T47D (cell line): Measurements from ENCODE around the gene HM13.
"Not testable (repeated sequence)": the region's sequence is repeated elsewhere in the genome, so short reads cannot be mapped to it uniquely, and the experiment has no call there.

Experiments
- DNase-seq, 2 experiments: peaks; one replicate each; pipeline versions ENCODE4 v3.0.0 to v3.0.0-alpha.2; 2011 to 2012; ENCODE audit warnings: low read depth in 1 of 2, low spot score in 1 of 2
- JUND ChIP-seq: IDR thresholded peaks from 2 replicates; pipeline ENCODE4 v1.6.1; 2012; ENCODE audit warnings: low read depth
- in situ Hi-C: cut with HindIII; loops from 2 replicates; pipeline ENCODE4 v1.10.0; 2016; ENCODE audit warnings: low sequenced_read_pairs, low pct_unique_long_range_greater_than_20kb

Gene HM13

DNA sequence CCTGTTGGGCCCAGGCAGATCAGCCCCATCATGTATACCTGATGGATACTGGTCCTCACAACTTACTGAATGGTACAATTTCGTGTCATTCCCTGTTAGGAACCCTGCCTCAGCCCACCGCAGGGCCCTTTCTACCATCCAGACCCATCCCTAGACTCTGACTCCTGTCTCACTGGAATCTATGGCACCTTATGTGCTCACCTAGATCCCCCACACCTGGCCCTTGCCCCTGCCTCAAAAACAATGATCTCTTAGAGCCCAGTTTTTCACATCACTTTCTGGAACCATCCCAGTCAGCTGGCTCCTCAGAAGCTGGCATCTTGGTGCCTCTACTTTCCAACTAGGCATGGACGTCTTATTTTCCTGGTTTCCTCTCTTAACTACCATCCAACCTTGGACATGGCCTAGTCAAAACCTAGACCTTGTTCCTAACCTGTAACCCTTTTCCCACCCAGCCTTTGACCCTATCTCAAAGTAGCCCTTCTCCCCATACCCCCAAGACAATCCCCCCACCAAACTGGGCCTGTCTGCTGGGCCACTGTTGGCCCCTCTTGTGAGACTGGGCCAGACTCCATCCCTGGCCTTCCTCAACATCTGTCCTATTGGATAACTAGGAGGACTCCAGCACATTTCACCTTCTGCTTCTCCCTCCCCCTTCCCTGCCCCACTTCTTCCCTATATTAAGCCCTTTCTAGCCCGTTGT is 981 bp downstream of the HM13 start:
- in situ Hi-C loops: no loop called here

DNA sequence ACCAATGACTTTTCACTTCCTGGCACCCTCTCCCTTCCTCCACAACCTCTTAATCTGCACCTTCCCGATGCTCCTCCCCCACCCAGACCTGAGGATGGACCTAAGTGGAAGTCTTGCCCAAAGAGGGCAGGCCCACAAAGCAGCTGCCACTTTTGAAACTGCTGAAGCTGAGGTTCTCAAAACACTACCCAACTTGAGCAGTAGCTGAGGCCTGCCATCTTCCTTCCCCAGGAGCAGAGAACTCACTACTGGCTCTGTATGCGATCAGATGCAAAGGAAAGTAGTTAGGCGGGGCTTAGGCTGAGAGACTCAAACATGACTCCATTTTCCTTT is 1.5 kb downstream of the HM13 start:
- in situ Hi-C loops: no loop called here
- TF ChIP-seq JUND: no peak
- DNase-seq: no peak

More for the DNA sequence above, 981 bp downstream of the HM13 start:
- TF ChIP-seq JUND: no peak
- DNase-seq: no peak

DNA sequence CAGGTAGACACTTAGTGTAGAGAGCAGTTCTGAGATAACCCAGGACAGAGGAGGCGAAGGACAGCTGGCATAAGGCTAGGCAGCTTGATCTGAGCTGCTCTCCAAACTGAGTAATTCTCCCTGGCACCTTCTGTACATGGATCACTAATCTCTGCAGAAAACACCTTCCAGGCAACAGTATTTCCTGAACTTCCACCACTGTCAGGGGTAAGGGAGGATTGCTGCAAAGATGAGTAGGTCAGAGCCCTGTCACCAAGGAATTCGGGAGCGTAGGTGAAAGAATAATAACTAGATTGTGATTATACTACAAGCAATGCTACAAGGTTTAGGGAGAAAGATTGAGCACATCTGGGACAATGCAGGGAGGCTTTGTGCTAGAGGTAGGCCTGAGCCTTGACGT is 1.9 kb downstream of the HM13 start:
- no peak for TF ChIP-seq JUND
- in situ Hi-C loops: no loop called here
- DNase-seq: no peak

DNA sequence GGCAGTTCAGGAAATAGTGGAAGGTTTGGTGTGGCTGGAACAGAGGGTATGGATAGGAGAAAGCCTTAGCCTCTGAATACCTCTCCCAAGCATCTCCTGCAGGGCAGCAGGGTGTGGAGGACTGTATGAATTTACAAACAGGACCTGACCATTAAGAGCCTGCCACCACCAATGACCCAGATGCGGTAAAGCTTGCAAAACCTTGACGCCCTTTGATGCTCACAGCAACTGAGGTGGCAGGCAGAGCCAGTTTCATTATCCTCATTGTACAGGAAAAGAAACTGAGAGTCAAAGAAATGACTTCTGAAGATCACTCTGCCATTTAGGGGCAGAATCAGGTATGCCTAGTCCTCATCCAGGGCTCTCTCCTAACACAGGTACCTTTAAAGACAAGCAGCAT is 2.4 kb downstream of the HM13 start:
- in situ Hi-C loops: no loop called here
- TF ChIP-seq JUND: no peak
- DNase-seq: no peak

DNA sequence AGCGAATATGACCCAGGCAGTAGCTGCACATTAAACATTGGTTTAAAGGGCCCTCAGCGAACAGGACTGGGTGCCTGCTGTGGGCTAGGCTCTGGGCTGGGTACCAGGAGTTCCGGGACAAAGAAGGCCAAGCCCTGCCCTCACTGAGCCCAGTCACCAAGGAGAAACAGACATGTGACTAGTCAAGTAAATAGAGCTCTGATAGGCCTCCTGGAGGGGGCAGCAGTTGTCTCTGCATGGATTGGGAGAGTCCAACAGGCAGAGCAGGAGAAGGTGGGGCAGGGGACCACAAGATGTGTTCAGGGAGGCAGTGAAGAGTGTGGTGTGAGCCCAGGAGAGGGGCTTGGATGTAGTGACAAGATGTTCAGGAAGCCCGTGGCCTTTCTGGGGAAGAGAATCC is 3.1 kb downstream of the HM13 start:
- DNase-seq: peak in 1 of 2 experiments; percentile 73
- in situ Hi-C loops: no loop called here
- TF ChIP-seq JUND: no peak

DNA sequence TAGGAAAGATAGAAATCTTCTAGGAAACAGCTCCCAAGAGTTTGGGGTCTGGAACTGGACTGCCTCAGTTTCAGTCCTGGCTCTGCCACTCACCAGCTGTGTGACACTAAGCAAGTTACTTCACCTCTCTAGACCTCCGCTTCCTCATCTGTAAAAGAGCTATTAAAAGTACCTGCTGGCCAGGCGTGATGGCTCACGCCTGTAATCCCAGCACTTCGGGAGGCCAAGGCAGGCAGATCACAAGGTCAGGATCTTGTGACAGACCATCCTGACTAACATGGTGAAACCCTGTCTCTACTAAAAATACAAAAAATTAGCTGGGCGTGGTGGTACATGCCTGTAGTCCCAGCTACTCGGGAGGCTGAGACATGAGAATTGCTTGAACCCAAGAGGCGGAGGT is 7.0 kb downstream of the HM13 start:
- DNase-seq, in situ Hi-C loops: not testable (repeated sequence)

DNA sequence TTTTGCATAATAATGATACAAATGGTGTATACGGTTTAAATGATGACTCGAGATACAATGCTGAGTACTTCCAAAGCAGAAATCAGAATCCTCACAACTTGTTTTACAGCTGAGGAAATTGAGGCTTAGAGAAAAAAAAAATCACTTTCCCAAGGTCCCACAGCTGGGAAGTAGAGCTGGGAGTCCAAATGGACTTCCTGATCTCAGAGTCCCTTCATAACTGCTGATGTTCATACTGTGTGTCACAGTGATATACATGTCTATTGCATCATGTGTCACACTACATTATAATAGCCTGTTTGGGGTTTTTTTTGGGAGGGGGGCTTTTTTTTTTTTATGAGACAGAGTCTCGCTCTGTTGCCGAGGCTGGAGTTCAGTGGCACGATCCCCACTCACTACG is 8.5 kb downstream of the HM13 start:
- TF ChIP-seq JUND: no peak
- no peak for DNase-seq
- in situ Hi-C loops: no loop called here

DNA sequence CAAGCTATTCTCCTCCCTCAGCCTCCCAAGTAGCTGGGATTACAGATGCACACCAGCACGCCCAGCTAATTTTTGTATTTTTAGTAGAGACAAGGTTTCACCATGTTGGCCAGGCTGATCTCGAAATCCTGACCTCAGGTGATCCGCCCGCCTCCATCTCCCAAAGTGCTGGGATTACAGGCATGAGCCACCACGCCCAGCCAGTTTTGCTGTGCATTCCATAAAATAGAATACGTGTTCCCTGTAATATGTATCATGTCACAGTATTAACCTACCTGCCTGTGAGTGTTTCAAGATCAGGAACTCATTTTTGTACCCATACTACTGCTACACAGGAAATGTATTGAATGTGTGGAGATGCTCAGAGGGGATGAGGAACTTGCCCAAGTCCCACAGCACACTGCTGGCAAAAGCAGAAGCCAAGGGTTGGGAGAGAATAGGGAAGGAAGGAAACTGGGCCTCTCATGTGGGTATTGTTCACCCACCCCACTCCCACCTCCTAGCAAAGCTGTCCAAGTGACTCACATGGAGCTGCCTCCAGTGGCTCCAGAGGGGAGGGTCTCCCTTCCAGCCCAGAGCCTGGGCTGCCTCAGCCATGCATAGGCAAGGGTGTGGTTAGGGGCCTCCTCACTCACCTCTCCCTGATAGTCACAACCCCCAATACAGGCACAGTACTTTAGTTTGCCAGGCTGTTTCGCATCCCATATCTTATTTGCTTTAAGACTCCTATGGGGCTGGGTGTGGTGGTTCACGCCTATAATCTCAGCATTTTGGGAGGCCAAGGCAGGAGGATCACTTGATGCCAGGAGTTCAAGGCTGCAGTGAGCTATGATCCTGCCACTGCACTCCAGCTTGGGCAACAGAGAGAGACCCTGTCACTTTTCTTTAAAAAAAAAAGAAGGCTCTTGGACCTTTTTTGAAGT is 9.4 kb downstream of the HM13 start:
- TF ChIP-seq JUND: no peak
- in situ Hi-C loops: no loop called here
- DNase-seq: no peak

DNA sequence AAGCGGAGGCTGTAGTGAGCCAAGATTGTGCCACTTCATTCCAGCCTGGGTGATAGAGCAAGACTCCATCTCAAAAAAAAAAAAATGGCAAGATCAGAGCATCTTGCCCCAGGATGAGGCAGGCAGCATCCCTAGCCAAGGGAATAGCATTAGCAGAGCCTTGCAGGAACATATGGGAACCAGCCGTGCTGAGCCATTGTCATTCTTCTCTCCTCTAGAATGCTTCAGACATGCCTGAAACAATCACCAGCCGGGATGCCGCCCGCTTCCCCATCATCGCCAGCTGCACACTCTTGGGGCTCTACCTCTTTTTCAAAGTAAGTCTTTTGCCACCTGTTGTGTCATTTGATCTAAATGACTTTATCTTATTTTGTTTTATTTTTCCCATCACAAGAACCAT is 13.0 kb downstream of the HM13 start:
- in situ Hi-C loops: no loop called here
- DNase-seq: no peak
- no peak for TF ChIP-seq JUND

DNA sequence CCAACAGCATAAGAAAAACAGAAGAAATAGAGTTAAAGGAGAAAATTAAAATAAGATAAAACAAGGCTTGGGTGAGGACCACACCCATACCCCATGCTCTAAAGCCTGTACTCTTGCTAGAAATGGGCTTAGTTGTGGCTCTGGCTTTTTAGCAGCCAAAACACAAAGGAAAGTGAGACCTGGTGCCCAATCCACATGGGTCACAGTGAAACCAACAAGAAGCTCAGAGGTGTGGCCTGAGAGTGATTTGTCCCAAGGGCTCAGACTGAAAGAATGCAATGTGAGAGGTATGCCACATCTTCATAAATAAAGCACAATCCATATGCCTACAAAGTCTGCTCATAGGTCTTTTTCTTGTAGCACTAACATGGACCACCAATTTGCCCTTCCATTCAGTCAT is 21.1 kb downstream of the HM13 start:
- no peak for DNase-seq
- in situ Hi-C loops: no loop called here
- no peak for TF ChIP-seq JUND

DNA sequence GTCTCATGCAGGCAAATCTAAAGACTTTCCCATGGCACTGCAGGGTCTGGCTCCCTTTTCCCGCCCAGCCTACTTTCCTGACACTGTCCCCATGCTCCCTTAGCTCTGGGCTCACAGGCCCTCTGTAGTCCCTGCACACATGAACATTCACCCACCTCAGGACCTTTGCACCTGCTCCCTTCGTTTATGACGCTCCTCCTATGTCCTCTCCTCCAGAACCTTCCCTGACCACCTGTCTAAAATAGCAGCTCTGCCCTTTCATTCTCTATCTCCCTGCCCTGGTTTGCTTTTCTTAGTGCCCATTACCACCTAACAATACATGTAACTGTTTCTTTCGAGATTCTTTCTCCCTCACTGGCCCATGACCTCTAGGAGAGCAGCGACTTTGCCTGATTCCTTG is 22.3 kb downstream of the HM13 start:
- no peak for DNase-seq
- no peak for TF ChIP-seq JUND
- in situ Hi-C loops: no loop called here

DNA sequence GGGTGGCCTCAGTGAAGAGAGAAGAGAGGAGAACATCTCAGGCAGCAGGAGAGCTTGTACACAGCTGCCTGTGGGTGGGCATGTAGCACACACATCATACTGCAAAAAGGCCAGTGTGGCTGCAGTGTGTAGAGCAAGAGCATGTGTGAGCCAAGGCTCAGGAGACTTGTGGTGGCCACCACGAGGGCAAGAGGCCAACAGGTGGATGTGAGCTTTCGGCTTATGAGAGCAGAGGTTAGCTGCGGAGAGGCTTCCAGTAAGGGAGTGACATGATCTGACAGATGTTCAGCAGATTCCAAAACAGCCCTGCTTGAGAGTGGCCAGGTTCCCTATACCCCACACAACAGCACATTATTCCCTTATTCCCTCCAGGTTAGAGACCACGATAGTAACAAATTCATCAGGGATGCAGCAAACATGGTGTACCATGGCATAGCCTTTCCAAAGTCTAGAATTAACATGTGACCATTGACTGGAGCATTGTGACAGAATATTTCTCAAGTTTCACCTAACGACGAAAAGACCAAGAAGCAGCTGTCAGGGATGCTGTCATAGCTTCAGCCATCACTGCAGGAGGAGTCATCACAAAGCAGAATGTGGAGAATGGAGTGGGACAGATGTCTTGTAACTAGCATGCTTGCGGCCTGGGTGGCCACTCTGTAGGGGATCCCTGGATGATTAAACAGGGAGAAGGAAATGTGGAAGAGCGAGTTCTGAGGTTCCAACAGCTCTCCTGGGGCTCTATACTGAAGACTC is 23.1 kb downstream of the HM13 start:
- TF ChIP-seq JUND: no peak
- in situ Hi-C loops: no loop called here
- no peak for DNase-seq

DNA sequence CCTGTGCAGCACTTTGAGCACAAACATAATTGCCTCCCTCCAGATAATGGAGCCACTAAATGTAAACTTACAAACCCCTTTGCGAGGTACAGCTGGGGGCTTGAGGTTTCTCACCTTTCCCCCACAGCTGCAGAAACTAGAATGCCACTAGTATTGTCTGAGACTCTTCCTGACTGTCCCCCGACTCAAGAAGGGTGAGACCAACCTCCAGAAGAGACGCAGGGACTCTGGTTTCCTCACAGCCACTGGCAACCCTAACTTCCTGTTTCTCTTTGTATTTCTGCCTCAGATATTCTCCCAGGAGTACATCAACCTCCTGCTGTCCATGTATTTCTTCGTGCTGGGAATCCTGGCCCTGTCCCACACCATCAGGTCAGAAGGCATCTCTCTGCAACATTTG is 23.6 kb downstream of the HM13 start:
- in situ Hi-C loops: no loop called here
- no peak for DNase-seq
- TF ChIP-seq JUND: no peak
